ENCODE data around the gene RSPH3.
"Not testable (repeated sequence)": the region's sequence is repeated elsewhere in the genome, so short reads cannot be mapped to it uniquely, and the experiment has no call there.

RSPH3 gene

DNA sequence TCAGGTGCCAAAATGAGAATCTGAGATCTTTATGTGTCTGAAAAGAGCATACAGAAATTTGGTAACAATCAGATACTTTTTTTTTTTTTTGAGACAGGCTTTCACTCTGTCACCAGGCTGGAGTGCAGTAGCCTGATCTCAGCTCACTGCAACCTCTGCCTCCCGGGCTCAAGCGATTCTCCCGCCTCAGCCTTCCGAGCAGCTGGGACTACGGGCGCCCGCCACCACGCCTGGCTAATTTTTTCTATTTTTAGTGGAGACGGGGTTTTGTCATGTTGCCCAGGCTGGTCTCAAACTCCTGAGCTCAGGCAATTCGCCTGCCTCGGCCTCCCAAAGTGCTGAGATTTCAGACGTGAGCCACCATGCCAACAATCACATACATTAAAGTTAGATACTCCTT, 38.3 kb upstream of the RSPH3 start:
- H3K9me3 Mint-ChIP-seq = not testable (repeated sequence)
- peak overlapping the region; percentile 96 to 98 for H3K27ac Mint-ChIP-seq

DNA sequence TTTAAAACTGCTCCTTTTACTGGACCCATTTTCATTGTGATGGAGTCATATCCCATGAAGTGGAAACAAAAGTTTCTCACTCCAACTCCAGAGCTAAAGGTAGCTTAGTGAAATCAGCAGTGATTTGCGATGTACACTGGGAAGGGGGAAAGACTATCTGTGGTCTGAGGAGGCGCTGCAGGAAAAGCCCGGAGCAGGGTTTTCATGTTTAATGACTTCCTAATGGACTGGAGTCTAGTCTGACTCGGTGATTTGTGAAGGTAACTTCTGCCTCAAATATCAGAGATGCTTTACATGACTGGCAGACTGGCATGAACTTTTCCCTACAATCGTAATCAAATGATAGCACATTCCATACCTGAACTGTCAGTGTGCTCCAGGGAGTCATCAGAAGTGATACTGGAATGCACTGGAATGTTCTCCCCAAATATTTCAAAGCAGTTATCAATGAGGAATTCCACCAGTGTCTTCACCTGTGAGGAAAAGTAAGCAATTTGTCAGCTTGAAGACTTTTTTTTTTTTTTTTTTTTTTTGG, 37.8 kb upstream of the RSPH3 start:
- ATAC-seq (replicated peaks) (no peak), DNase-seq (no peak)
- peaks cover 89% of the 10 kb centered on the region for H3K36me3 Mint-ChIP-seq (ENCODE audit: insufficient read depth)
- peaks cover 56 to 79% of the 10 kb centered on the region in 2 donors for H3K4me1 Mint-ChIP-seq (ENCODE audit: low read depth in 2 of 2)
- H3K27ac Mint-ChIP-seq = peak overlapping the region; percentile 96 to 98
- no peaks in the 10 kb centered on the region for H3K9me3 Mint-ChIP-seq
- peak overlapping the region; percentile 88 to 98 for H3K4me3 Mint-ChIP-seq
- no peaks in the 10 kb centered on the region for H3K27me3 Mint-ChIP-seq

More for the DNA sequence above, 38.3 kb upstream of the RSPH3 start:
- not testable (repeated sequence) for H3K27me3 Mint-ChIP-seq; ATAC-seq (replicated peaks); DNase-seq
- peak overlapping the region; percentile 88 to 98 for H3K4me3 Mint-ChIP-seq
- peaks cover 58 to 79% of the 10 kb centered on the region in 2 donors for H3K4me1 Mint-ChIP-seq (ENCODE audit: low read depth in 2 of 2)
- peaks cover 94% of the 10 kb centered on the region for H3K36me3 Mint-ChIP-seq (ENCODE audit: insufficient read depth)

- DNase-seq = peak in 2 of 3 experiments; percentile 16 to 31
- Mint-ChIP-seq H3K36me3 (ENCODE audit: insufficient read depth) (peaks cover 77% of the 10 kb centered on the region), H3K4me3 (peak overlapping the region; percentile 73 to 98), H3K27me3 (no peaks in the 10 kb centered on the region), H3K4me1 (ENCODE audit: low read depth in 2 of 2) (peaks cover 53 to 72% of the 10 kb centered on the region in 2 donors), H3K9me3 (no peaks in the 10 kb centered on the region), H3K27ac (peak overlapping the region; percentile 96 to 98)
- ATAC-seq (replicated peaks) = peak; percentile 34
These were observed 36.7 kb upstream of the RSPH3 start for GRCh38 chr6:159036673-159037072.

DNA sequence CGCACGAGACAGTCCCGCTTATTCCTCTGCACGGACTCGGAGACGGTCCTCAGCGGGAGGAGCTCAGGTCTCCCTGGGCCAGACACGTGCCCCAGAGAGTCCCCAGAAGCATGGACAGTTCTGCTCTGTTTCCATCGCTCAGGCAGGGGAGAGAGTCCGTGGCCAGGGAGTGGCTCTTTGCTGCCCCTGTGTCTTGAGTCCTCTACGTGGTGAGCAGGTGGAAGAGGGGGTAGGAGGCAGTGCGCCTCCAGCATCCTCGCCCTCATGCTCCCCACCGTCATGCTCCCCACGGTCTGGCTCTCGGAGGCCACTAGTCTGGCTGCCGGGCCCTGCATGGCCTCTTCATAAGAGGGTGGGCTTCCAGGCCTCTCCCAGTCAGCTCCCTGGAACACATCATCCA, 35.9 kb upstream of the RSPH3 start:
- Mint-ChIP-seq H3K4me1 (ENCODE audit: low read depth in 2 of 2) (peaks cover 46 to 65% of the 10 kb centered on the region in 2 donors), H3K4me3 (peak overlapping the region; percentile 73 to 98), H3K9me3 (no peaks in the 10 kb centered on the region), H3K36me3 (ENCODE audit: insufficient read depth) (peaks cover 70% of the 10 kb centered on the region), H3K27me3 (no peaks in the 10 kb centered on the region), H3K27ac (peak overlapping the region; percentile 96 to 98)
- DNase-seq (no peak), ATAC-seq (replicated peaks) (no peak)

- Mint-ChIP-seq H3K4me3 (no peak overlapping the region), H3K27me3 (no peaks in the 10 kb centered on the region), H3K4me1 (ENCODE audit: low read depth in 2 of 2) (peaks cover 33 to 42% of the 10 kb centered on the region in 2 donors), H3K27ac (peak overlapping the region; percentile 32 to 87), H3K9me3 (no peaks in the 10 kb centered on the region), H3K36me3 (ENCODE audit: insufficient read depth) (peaks cover 45% of the 10 kb centered on the region)
- ATAC-seq (replicated peaks) (peak; percentile 14), DNase-seq (no peak)
These were observed 33.4 kb upstream of the RSPH3 start for GRCh38 chr6:159033160-159034049.

DNA sequence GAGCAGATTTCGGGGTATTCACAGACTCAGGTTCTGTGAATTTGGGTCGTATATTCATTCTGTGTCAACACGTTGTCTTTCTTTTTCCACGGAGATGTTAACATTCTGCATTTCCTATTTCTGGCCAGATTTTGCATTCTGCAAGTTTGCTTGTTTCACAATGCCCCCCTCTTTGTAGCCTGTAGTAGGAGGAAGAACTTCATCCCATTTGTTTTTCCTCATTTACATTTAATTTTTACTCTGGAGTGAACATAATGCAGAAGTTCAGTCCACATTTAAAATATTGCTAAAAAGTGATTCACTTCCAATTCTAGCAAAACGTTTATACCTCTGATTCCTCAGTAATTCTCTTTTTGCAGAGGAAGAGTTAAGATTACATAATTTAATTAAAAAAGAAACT, 31.8 kb upstream of the RSPH3 start:
- Mint-ChIP-seq H3K27ac (peak overlapping the region; percentile 42 to 58), H3K36me3 (ENCODE audit: insufficient read depth) (peaks cover 29% of the 10 kb centered on the region), H3K27me3 (no peaks in the 10 kb centered on the region), H3K4me3 (no peak overlapping the region), H3K9me3 (no peaks in the 10 kb centered on the region), H3K4me1 (ENCODE audit: low read depth in 2 of 2) (peaks cover 27 to 30% of the 10 kb centered on the region in 2 donors)
- DNase-seq (no peak), ATAC-seq (replicated peaks) (no peak)

DNA sequence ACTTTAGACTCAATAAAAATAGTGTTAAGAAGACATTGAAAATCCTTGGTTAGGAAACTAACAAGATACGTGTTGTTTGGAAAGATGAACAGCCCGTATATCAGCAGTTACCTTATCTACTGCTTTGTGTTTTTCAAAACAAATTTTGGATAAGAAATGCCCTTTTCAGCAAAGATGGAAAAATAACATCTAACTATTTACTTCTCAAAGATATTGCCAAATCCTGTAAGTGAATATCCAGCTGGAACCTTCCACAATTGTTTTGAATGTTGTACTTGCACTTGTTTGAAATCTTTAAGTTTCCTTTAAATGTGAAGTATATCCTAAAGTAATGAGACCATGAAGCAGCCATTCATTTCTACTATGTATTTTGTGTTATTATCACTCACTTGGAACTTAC, 30.2 kb upstream of the RSPH3 start:
- Mint-ChIP-seq H3K27me3 (no peaks in the 10 kb centered on the region), H3K27ac (no peak overlapping the region), H3K9me3 (peaks cover 0 to 5% of the 10 kb centered on the region in 2 donors), H3K4me3 (no peak overlapping the region), H3K36me3 (ENCODE audit: insufficient read depth) (peaks cover 12% of the 10 kb centered on the region), H3K4me1 (ENCODE audit: low read depth in 2 of 2) (peaks cover 10 to 13% of the 10 kb centered on the region in 2 donors)
- ATAC-seq (replicated peaks) (no peak), DNase-seq (no peak)

- not testable (repeated sequence) for H3K4me3 Mint-ChIP-seq; H3K36me3 Mint-ChIP-seq (ENCODE audit: insufficient read depth); H3K27me3 Mint-ChIP-seq; ATAC-seq (replicated peaks); DNase-seq; H3K9me3 Mint-ChIP-seq
- Mint-ChIP-seq H3K27ac (peak overlapping the region in 1 of 2 donors; percentile 36), H3K4me1 (ENCODE audit: low read depth in 2 of 2) (peaks cover 7 to 13% of the 10 kb centered on the region in 2 donors)
These were observed 25.2 kb upstream of the RSPH3 start for GRCh38 chr6:159025224-159025623.

DNA sequence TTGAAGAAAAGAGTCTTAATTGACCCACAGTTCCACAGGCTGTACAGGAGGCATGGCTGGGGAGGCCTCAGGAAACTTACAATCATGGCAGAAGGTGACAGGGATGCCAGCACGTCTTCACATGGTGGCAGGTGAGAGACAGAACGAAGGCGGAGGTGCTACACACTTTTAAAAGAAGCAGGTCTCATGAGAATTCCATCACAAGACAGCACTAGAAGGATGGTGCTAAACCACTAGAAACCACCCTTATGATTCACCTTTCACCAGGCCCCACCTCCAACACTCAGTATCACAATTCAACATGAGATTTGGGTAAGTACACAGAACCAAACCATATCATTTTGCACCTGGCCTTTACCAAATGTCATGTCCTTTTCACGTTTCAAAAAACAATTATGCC, 23.9 kb upstream of the RSPH3 start:
- no peaks in the 10 kb centered on the region for H3K27me3 Mint-ChIP-seq
- no peak for DNase-seq

DNA sequence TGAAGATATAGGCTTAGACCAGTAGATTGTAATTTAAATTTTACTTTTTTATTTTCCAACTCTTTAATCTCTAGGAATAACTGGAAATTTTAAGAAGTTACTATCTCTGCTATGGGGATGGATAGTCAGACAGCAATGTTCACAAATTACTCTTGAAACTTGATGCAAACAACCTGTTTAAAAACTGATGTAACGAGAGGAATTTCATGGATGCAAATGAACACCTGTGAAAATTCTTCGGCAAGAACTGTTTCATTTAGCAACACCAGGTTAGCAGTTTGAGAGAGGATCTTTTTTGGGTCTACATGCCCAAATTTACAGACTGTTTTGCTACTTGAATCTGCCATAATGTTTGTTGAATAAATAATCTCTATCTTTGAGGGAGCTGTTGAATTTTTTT, 20.0 kb upstream of the RSPH3 start:
- H3K27ac Mint-ChIP-seq = no peak overlapping the region
- H3K36me3 Mint-ChIP-seq (ENCODE audit: insufficient read depth) = peaks cover 5% of the 10 kb centered on the region
- H3K27me3 Mint-ChIP-seq = no peaks in the 10 kb centered on the region
- ATAC-seq (replicated peaks) (no peak), DNase-seq (no peak)
- H3K9me3 Mint-ChIP-seq = no peaks in the 10 kb centered on the region
- no peak overlapping the region for H3K4me3 Mint-ChIP-seq
- H3K4me1 Mint-ChIP-seq (ENCODE audit: low read depth in 2 of 2) = peaks cover 21 to 37% of the 10 kb centered on the region in 2 donors

More for the DNA sequence above, 23.9 kb upstream of the RSPH3 start:
- Mint-ChIP-seq H3K9me3 (peaks cover 0 to 5% of the 10 kb centered on the region in 2 donors), H3K4me3 (peak overlapping the region in 1 of 2 donors; percentile 24), H3K36me3 (ENCODE audit: insufficient read depth) (peaks cover 5% of the 10 kb centered on the region), H3K27ac (peak overlapping the region; percentile 49 to 77), H3K4me1 (ENCODE audit: low read depth in 2 of 2) (peaks cover 14 to 21% of the 10 kb centered on the region in 2 donors)
- peak; percentile 81 for ATAC-seq (replicated peaks)

DNA sequence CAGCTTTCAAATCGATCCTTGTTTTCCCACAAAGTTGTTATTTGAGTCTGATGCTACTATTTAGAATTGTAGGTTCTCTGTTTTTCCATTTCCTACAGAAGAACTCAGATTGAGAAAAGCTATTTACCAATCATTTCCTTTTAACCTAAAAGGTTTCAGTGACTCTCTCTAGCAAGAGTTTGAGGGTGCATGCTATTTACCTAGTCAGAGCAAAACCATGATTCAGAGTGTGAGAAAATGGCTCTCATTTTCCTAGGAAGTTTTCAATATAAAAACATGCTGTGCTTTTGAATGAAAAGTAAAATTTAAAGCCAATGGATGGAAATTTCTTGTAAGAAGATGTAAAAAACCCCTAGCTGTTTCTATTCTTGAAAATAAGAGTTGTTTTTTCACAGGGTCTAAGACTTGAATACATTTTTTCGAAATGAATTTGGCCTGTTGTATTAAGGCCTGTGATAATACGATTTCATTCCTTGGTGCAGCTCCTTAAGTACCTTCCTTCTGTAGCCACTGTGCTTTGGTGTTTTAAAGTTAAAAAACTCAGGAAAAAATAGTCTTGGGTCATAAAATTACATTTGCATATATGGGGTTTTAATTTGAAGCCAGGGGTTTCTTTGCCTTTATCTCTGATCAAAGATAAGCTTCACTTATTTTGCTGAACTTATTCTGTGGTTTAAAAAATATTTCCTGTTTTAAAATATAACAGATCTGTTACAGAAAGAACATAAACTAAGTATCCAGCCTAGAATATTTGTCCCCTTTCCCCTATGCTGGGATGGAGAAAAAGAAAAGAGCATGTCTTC, 18.0 kb upstream of the RSPH3 start:
- peak; percentile 35 for ATAC-seq (replicated peaks)
- Mint-ChIP-seq H3K9me3 (no peaks in the 10 kb centered on the region), H3K27me3 (no peaks in the 10 kb centered on the region), H3K27ac (peak overlapping the region; percentile 0 to 38), H3K36me3 (ENCODE audit: insufficient read depth) (no peaks in the 10 kb centered on the region), H3K4me1 (ENCODE audit: low read depth in 2 of 2) (peaks cover 19 to 33% of the 10 kb centered on the region in 2 donors), H3K4me3 (peak overlapping the region in 1 of 2 donors; percentile 37)
- DNase-seq = no peak

GRCh38 chr6:159014406-159014805, 14.4 kb upstream of the RSPH3 start:
- Mint-ChIP-seq H3K27ac (peak overlapping the region in 1 of 2 donors; percentile 25), H3K9me3 (no peaks in the 10 kb centered on the region), H3K36me3 (ENCODE audit: insufficient read depth) (peaks cover 2% of the 10 kb centered on the region), H3K27me3 (no peaks in the 10 kb centered on the region), H3K4me3 (no peak overlapping the region), H3K4me1 (ENCODE audit: low read depth in 2 of 2) (peaks cover 24 to 34% of the 10 kb centered on the region in 2 donors)
- DNase-seq = no peak
- no peak for ATAC-seq (replicated peaks)

DNA sequence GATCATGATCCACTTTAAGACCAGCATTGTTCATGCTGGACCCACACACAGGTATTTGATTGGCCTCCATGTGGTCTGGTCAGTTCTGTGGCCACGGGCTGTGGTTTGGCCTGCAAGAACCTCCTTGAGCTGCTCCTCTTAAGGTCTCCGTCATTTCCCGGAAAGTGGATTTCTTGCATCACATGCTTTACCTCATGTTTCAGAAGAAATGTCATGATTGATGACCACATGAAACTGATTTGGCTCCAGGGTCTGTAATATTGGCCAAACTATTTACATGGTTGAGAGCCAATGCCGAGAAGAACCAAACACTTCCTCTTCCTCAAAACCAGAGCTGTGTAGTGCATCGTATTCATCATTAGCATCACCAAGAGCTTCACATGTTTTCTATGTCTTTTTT, 13.2 kb upstream of the RSPH3 start:
- peak overlapping the region in 1 of 2 donors; percentile 25 for H3K27ac Mint-ChIP-seq
- no peaks in the 10 kb centered on the region for H3K9me3 Mint-ChIP-seq
- H3K36me3 Mint-ChIP-seq (ENCODE audit: insufficient read depth) = peaks cover 2% of the 10 kb centered on the region
- ATAC-seq (replicated peaks) (no peak), DNase-seq (no peak)
- peaks cover 17 to 26% of the 10 kb centered on the region in 2 donors for H3K4me1 Mint-ChIP-seq (ENCODE audit: low read depth in 2 of 2)
- no peak overlapping the region for H3K4me3 Mint-ChIP-seq
- H3K27me3 Mint-ChIP-seq = no peaks in the 10 kb centered on the region
